GM12801 (cell line): ENCODE measurements around the gene MCL1.

Source experiments
- TF ChIP-seq, protein P1 (sequence below): IDR thresholded peaks from one replicate; pipeline ENCODE4 v1.5.1; 2011; ENCODE audit warnings: control low read depth; ENCODE audit not compliant: insufficient read length; ENCODE audit errors: extremely low read depth

The MCL1 gene

DNA sequence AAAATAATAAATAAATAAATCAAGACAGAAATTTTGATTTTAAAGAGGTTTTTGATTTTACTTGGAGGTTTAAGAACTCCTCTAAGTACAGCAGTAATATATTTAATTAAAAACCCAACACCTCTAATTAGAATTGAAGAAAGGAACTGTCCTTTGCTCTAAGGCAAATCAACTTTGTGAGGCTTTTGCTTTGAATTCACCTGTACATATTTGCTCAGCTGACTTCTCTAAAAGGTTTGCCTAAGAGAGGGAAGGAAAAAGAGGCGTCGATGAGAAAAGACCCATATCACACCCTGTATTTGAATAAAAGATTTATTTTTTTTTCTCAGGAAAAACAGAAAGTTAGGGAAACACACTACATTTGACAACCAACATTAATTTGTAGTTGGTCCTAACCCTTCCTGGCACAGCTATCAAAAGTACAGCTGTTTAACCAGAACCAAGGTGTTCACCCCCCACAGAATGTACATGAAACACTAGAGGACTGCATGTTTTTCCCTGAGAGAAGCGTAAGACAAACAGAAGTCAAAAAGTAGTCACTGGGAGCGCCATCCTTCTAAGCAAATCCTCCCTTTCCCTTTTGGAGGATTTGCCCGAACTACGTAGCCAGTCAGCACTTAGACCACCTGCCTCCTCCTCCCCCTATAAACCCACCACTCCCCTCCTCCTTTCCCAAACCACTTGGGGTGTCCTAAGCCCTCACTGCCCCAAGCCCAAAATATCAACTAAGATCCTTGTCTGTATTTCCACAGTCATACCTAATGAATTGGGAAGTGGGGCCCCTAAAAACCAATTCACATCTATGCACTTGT lies 4.9 kb downstream of the MCL1 start:
- TF ChIP-seq, protein P1, sequence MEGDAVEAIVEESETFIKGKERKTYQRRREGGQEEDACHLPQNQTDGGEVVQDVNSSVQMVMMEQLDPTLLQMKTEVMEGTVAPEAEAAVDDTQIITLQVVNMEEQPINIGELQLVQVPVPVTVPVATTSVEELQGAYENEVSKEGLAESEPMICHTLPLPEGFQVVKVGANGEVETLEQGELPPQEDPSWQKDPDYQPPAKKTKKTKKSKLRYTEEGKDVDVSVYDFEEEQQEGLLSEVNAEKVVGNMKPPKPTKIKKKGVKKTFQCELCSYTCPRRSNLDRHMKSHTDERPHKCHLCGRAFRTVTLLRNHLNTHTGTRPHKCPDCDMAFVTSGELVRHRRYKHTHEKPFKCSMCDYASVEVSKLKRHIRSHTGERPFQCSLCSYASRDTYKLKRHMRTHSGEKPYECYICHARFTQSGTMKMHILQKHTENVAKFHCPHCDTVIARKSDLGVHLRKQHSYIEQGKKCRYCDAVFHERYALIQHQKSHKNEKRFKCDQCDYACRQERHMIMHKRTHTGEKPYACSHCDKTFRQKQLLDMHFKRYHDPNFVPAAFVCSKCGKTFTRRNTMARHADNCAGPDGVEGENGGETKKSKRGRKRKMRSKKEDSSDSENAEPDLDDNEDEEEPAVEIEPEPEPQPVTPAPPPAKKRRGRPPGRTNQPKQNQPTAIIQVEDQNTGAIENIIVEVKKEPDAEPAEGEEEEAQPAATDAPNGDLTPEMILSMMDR: no peak

DNA sequence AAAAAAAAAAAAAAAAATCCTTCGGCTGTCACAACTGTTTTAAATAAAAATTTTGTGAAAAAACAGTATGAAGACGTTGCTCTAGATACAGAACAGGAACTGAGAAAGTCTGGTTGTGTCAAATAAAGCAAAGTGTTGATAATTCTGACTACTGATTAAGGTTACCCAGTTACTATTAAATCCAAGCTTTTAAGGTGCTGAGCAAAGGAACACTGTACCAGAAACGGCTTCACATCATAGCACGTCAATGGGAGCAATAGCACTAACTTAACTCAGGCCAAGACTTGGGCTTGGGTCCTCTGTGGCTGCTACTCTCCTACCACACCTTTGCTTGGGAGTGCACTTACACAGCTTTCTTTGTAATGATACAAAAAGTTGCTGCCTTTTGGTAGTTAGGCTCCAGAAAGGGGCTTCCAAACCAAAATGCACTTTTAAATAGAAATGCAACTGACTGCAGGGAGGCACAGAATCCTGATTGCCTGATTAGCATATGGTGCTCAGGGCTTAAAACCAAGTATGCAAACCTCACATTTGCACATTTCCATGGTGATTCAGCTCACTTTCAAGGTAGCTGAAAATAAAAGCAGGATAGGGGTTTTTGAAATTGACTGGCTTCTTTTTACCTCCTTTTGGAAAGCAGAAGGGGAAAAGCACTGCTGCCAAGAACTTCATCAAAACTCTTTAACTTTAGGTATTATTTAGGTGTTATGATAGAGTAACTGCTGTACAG lies 6.3 kb downstream of the MCL1 start:
- TF ChIP-seq, protein P1: no peak

DNA sequence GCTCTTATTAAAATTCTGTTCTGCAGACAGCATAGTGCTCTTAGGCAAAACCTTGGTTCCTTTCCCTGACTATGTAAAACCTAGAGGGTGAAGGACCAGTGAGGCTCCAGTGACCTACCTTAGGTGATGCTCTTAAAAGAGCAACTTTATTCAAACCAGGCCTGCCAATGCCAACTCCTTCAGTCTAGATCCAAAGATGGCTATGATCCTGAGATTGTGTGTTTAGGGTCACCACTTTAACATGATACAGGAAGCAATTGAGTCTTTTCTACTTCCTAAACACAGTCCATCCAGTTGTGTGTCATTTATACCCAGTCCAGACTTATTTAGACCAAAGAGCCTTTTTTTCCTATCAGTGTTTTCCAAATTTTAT lies 10.8 kb downstream of the MCL1 start:
- TF ChIP-seq, protein P1: no peak

DNA sequence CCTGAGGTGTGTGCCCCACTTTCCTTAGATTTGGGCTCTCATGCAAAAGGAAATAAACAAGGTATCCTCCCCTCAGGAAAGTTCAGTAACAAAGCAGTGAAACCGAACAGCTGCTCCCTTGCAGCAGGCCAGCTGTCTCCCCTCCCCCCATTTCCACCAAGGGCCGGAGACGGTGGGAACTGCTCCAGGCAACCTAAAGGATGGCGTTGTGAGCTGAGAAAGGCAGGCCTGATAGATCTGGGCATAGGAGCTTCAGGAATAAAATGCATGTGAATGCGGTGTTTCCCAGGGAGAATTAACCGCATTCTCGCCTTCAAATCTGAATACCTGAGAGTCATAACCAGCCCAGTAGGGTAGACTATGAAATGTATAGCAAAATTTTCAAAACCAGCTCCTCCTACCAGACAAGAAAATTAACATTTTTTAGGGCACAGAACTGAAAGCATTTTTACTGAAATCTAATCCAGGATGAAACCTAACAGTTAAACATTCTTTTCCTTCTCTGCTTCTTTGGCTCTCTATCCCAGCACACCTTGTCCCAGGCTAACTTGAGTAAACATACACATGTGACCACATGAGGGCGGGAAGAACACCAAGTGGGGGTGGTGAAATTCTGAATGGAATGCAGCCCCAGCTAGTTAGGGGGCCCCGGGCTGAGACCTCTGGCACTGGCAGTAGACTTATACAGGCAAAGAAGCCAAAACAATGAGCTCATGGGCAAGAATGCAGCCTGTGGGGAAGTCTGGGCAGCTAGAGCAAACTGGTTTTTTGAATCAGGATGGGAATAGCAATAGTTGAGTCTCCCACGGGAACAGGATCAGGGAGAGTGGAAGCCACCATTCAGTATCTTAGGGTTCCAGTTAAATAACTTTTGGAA lies 11.5 kb downstream of the MCL1 start:
- TF ChIP-seq, protein P1: no peak

DNA sequence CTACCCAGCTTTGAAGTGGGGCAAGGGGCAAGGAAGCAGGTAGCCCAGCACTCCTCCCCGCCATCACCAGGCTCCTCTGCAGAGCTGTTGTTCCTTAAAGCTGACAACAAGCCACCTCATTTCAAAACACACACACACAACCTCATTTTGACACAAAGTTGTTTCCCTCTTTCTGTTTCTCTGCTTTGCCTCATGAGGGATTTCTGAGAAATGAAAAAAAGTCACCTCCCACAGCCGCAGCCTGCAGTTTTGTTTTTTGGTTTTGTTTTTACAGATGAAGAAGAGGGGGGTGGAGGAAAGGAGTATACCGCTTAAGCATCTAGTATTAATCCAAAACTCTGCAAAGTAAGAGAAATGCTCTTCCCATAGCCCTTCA lies 12.1 kb downstream of the MCL1 start:
- TF ChIP-seq, protein P1: no peak

DNA sequence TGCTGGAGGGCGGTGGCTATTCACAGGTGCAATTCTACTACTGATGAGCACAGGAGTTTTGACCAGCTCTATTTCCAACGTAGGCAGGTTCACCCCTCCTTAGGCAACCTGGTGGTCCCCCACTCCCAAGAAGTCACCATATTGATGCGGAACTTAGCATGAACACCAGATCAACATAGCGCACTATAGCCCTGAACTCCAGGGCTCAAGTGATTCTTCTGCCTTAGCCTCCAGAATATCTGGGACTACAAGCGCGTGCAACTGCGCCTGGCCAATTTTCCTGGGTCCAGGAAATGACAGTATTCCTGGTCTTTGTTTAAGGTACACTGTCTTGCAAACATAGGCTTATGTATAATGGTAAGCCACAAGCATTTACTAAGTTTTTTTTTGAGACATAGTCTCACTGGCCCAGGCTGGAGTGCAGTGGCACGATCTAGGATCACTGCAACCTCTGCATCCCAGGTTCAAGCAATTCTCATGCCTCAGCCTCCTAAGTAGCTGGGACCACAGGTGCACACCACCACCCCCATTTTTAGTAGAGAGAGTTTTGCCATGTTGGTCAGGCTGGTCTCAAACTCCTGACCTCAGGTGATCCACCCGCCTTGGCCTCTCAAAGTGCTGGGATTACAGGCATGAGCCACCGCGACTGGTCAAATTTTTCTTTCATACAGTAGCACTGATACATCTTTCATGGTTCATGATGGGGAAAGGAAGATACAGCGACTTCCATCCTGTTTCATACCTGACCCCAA lies 12.6 kb downstream of the MCL1 start:
- TF ChIP-seq, protein P1: no peak
